H9 (cell line): ENCODE measurements around the gene NUDT14. TPM values are rescaled to one million over a fixed set of nuclear protein-coding genes. Genes with fewer than 3 reads are reported as not detected.

Experiments
- DNase-seq: peaks from one replicate; pipeline ENCODE4 v3.0.0-alpha.2; 2017
- H2AFZ ChIP-seq: one replicate; pipeline ENCODE4 v1.6.1; 2013; ENCODE audit warnings: mild to moderate bottlenecking, low read length, control low read depth, moderate library complexity
- H2AK5ac ChIP-seq: 2 replicates; pipeline ENCODE4 v1.6.1; 2013; ENCODE audit warnings: low read length, control low read depth, mixed read lengths; ENCODE audit not compliant: insufficient read length
- H2BK120ac ChIP-seq: one replicate; pipeline ENCODE4 v1.6.1; 2013; ENCODE audit warnings: low read depth, mild to moderate bottlenecking, low read length, control low read depth, inconsistent platforms; ENCODE audit not compliant: poor library complexity, severe bottlenecking
- H2BK12ac ChIP-seq: 2 replicates; pipeline ENCODE4 v1.6.1; 2013; ENCODE audit warnings: low read length, control low read depth, mixed read lengths, low read depth; ENCODE audit not compliant: insufficient read length
- H2BK15ac ChIP-seq: 2 replicates; pipeline ENCODE4 v1.6.1; 2013; ENCODE audit warnings: low read depth, low read length, control low read depth
- H2BK20ac ChIP-seq: one replicate; pipeline ENCODE4 v1.6.1; 2013; ENCODE audit warnings: low read depth, mild to moderate bottlenecking, low read length, control low read depth, inconsistent platforms; ENCODE audit not compliant: poor library complexity, severe bottlenecking
- H2BK5ac ChIP-seq: 2 replicates; pipeline ENCODE4 v1.6.1; 2013; ENCODE audit warnings: low read length, control low read depth, mixed read lengths; ENCODE audit not compliant: insufficient read length
- H3K14ac ChIP-seq: 2 replicates; pipeline ENCODE4 v1.6.1; 2013; ENCODE audit warnings: low read length, control low read depth; ENCODE audit not compliant: insufficient read depth
- H3K18ac ChIP-seq: 2 replicates; pipeline ENCODE4 v1.6.1; 2013; ENCODE audit warnings: low read depth, mild to moderate bottlenecking, mixed read lengths, low read length, control low read depth; ENCODE audit not compliant: insufficient read length
- H3K23ac ChIP-seq: 2 replicates; pipeline ENCODE4 v1.6.1; 2013; ENCODE audit warnings: low read length, control low read depth, mixed read lengths, low read depth; ENCODE audit not compliant: insufficient read length
- H3K23me2 ChIP-seq: 2 replicates; pipeline ENCODE4 v1.6.1; 2013; ENCODE audit warnings: low read depth, mild to moderate bottlenecking, mixed read lengths, low read length, control low read depth; ENCODE audit not compliant: insufficient read length, poor library complexity, severe bottlenecking
- H3K27ac ChIP-seq: 2 replicates; pipeline ENCODE4 v1.5.1; 2013; ENCODE audit warnings: low read length, control low read depth, mixed read lengths, low read depth; ENCODE audit not compliant: insufficient read length
- H3K27me3 ChIP-seq: 2 replicates; pipeline ENCODE4 v1.6.1; 2013; ENCODE audit warnings: low read length, control low read depth, inconsistent platforms; ENCODE audit not compliant: insufficient read depth
- H3K4ac ChIP-seq: 2 replicates; pipeline ENCODE4 v1.6.1; 2013; ENCODE audit warnings: low read depth, mild to moderate bottlenecking, control low read depth, inconsistent platforms, low read length, moderate library complexity
- H3K4me1 ChIP-seq: 2 replicates; pipeline ENCODE4 v1.6.1; 2013; ENCODE audit warnings: low read length, control low read depth, inconsistent platforms; ENCODE audit not compliant: insufficient read depth
- H3K4me2 ChIP-seq: 2 replicates; pipeline ENCODE4 v1.6.1; 2013; ENCODE audit warnings: low read length, control low read depth, mixed read lengths; ENCODE audit not compliant: insufficient read length, insufficient read depth
- H3K56ac ChIP-seq: 2 replicates; pipeline ENCODE4 v1.6.1; 2013; ENCODE audit warnings: low read depth, mild to moderate bottlenecking, mixed read lengths, low read length, control low read depth; ENCODE audit not compliant: insufficient read length
- H3K79me1 ChIP-seq: 2 replicates; pipeline ENCODE4 v1.6.1; 2013; ENCODE audit warnings: low read depth, mild to moderate bottlenecking, moderate library complexity, low read length, control low read depth, inconsistent platforms; ENCODE audit not compliant: insufficient read depth, poor library complexity, severe bottlenecking
- H3K79me2 ChIP-seq: 2 replicates; pipeline ENCODE4 v1.6.1; 2013; ENCODE audit warnings: low read length, control low read depth, inconsistent platforms; ENCODE audit not compliant: insufficient read depth
- H3K9ac ChIP-seq: 2 replicates; pipeline ENCODE4 v1.6.1; 2013; ENCODE audit warnings: low read length, control low read depth, mixed read lengths; ENCODE audit not compliant: insufficient read length; ENCODE audit errors: extremely low read depth
- H3K9me3 ChIP-seq: one replicate; pipeline ENCODE4 v1.6.1; 2013; ENCODE audit warnings: low read depth, low read length, inconsistent platforms; ENCODE audit not compliant: control insufficient read depth
- H3T11ph ChIP-seq: one replicate; pipeline ENCODE4 v1.6.1; 2013; ENCODE audit warnings: mild to moderate bottlenecking, low read length, control low read depth, inconsistent platforms
- H4K20me1 ChIP-seq: one replicate; pipeline ENCODE4 v1.6.1; 2013; ENCODE audit not compliant: control insufficient read depth, insufficient read length, insufficient read depth
- H4K5ac ChIP-seq: 2 replicates; pipeline ENCODE4 v1.6.1; 2013; ENCODE audit warnings: low read depth, mild to moderate bottlenecking, mixed read lengths, low read length, control low read depth; ENCODE audit not compliant: insufficient read length
- H4K8ac ChIP-seq: replicated peaks from 2 replicates; pipeline ENCODE4 v1.6.1; 2013; ENCODE audit warnings: low read length, control low read depth, mixed read lengths, low read depth; ENCODE audit not compliant: insufficient read length
- H4K91ac ChIP-seq: 2 replicates; pipeline ENCODE4 v1.6.1; 2013; ENCODE audit warnings: low read depth, mild to moderate bottlenecking, moderate library complexity, mixed read lengths, low read length, control low read depth; ENCODE audit not compliant: insufficient read length
- H3K27ac Mint-ChIP-seq, 3 experiments: 2 replicates in 2 of 3; 3 replicates in 1 of 3; pipeline ENCODE4 v1.8.0; 2020 to 2021; ENCODE audit warnings: mixed read lengths in 3 of 3, mild to moderate bottlenecking in 1 of 3, moderate library complexity in 1 of 3
- H3K27me3 Mint-ChIP-seq: 2 replicates; pipeline ENCODE4 v1.8.0; 2021; ENCODE audit warnings: low read depth, mild to moderate bottlenecking, moderate library complexity, mixed read lengths
- H3K36me3 Mint-ChIP-seq, 3 experiments: 2 replicates in 2 of 3; 3 replicates in 1 of 3; pipeline ENCODE4 v1.8.0; 2020 to 2021; ENCODE audit warnings: low read depth in 3 of 3, mixed read lengths in 3 of 3; ENCODE audit not compliant: insufficient read depth in 1 of 3
- H3K4me1 Mint-ChIP-seq, 2 experiments: 2 replicates each; pipeline ENCODE4 v1.8.0; 2020; ENCODE audit warnings: mixed read lengths in 2 of 2
- H3K4me3 Mint-ChIP-seq, 2 experiments: 2 replicates in 1 of 2; 3 replicates in 1 of 2; pipeline ENCODE4 v1.8.0; 2020 to 2021; ENCODE audit warnings: mild to moderate bottlenecking in 2 of 2, mixed read lengths in 2 of 2, moderate library complexity in 1 of 2
- H3K9me3 Mint-ChIP-seq, 2 experiments: 2 replicates in 1 of 2; 3 replicates in 1 of 2; pipeline ENCODE4 v1.8.0; 2020; ENCODE audit warnings: mild to moderate bottlenecking in 2 of 2, mixed read lengths in 2 of 2, moderate library complexity in 1 of 2
- WGBS: extraction: QIAGEN DNeasy Blood & Tissue Kit; methylation state at CpG from one replicate; pipeline ENCODE4 v1.1.7; 2013; ENCODE audit warnings: missing lambda C conversion rate, low lambda C conversion rate, mixed read lengths; ENCODE audit not compliant: insufficient read length; ENCODE audit errors: extremely low coverage; 5-methylcytosine and 5-hydroxymethylcytosine counted together
- total RNA-seq: library from RNA; stranded (reverse); gene quantifications from 2 replicates; pipeline ENCODE4 v1.2.1, GENCODE V29; 2021
- TF ChIP-seq, protein P1 (sequence below): fragments of 200-600 bp; sonication (generic); conservative IDR thresholded peaks from 3 replicates; pipeline ENCODE4 v1.8.0; 2021; ENCODE audit warnings: antibody characterized with exemption, mild to moderate bottlenecking

NUDT14 gene
- total RNA-seq, 1 experiment from 2014 or later: 41.1 TPM

DNA sequence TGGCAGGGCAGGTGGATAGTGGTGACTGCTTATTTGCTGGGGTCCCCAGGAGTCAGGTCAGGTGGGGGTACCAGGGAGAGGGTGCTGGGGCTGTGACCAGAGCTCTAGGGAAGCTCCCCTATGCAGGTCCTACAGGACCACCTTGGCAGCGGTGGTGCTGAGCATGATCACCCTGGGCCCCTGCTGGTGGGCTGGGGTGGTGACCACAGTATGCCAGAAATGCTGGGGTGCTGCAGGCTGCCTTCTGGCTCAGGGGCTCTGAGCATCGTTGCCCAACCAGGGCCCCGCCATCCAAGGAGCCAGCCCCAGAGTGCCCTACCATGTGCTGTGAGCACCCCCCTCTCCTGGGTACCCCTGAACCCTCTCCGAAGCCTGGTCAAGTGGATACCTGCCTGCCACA, 17.5 kb upstream of the NUDT14 start:
- no peak overlapping the region for H3K27ac ChIP-seq
- H3K23me2 ChIP-seq: no peaks in the 10 kb centered on the region
- no peak overlapping the region for H3K23ac ChIP-seq
- no peak overlapping the region for H2BK5ac ChIP-seq
- no peak overlapping the region for H3K18ac ChIP-seq
- no peak for DNase-seq
- no peak overlapping the region for H3T11ph ChIP-seq
- no peak overlapping the region for H3K56ac ChIP-seq
- no peak overlapping the region for H2BK12ac ChIP-seq
- H4K91ac ChIP-seq: no peak overlapping the region
- no peak overlapping the region for H3K14ac ChIP-seq
- Mint-ChIP-seq H3K36me3 (no peaks in the 10 kb centered on the region), H3K4me3 (no peak overlapping the region), H3K4me1 (peaks cover 18% of the 10 kb centered on the region in 2 experiments), H3K27me3 (peaks cover 45% of the 10 kb centered on the region), H3K27ac (no peak overlapping the region; a peak in 1 of 7 replicates), H3K9me3 (no peaks in the 10 kb centered on the region)
- H3K79me1 ChIP-seq: no peaks in the 10 kb centered on the region
- H4K20me1 ChIP-seq: no peaks in the 10 kb centered on the region
- H3K27me3 ChIP-seq: no peaks in the 10 kb centered on the region; the same call in 1 of the 2 replicates
- no peak overlapping the region for H2AK5ac ChIP-seq
- H3K9me3 ChIP-seq: no peaks in the 10 kb centered on the region
- no CpG with 5 or more reads among the region's 4 CpGs for WGBS
- no peak overlapping the region for H2BK15ac ChIP-seq
- H4K8ac ChIP-seq: no peak overlapping the region
- H3K4ac ChIP-seq: no peak overlapping the region
- H3K4me1 ChIP-seq: no peaks in the 10 kb centered on the region; the same call in 1 of the 2 replicates
- no peaks in the 10 kb centered on the region for H3K79me2 ChIP-seq
- TF ChIP-seq, protein P1, sequence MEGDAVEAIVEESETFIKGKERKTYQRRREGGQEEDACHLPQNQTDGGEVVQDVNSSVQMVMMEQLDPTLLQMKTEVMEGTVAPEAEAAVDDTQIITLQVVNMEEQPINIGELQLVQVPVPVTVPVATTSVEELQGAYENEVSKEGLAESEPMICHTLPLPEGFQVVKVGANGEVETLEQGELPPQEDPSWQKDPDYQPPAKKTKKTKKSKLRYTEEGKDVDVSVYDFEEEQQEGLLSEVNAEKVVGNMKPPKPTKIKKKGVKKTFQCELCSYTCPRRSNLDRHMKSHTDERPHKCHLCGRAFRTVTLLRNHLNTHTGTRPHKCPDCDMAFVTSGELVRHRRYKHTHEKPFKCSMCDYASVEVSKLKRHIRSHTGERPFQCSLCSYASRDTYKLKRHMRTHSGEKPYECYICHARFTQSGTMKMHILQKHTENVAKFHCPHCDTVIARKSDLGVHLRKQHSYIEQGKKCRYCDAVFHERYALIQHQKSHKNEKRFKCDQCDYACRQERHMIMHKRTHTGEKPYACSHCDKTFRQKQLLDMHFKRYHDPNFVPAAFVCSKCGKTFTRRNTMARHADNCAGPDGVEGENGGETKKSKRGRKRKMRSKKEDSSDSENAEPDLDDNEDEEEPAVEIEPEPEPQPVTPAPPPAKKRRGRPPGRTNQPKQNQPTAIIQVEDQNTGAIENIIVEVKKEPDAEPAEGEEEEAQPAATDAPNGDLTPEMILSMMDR: peak; percentile 42; the same call in 2 of the 3 replicates
- no peak overlapping the region for H2BK20ac ChIP-seq
- H4K5ac ChIP-seq: no peak overlapping the region
- no peak overlapping the region for H2AFZ ChIP-seq
- H2BK120ac ChIP-seq: no peak overlapping the region
- no peak overlapping the region for H3K9ac ChIP-seq
- H3K4me2 ChIP-seq: no peak overlapping the region
